SJSA1 (cell line): ENCODE measurements around the gene SLC9A2. TPM values are rescaled to one million over a fixed set of nuclear protein-coding genes. Genes with fewer than 3 reads are reported as not detected.

Experiments used
- DNase-seq, 2 experiments: peaks; one replicate each; pipeline ENCODE4 v3.0.0-alpha.2; 2015 to 2020; ENCODE audit warnings: low spot score in 2 of 2, low read depth in 1 of 2
- H3K27ac ChIP-seq: fragments of 250-450 bp; sonication (Bioruptor Pico); 2 replicates; pipeline ENCODE4 v1.5.1; 2020; ENCODE audit warnings: mild to moderate bottlenecking, moderate library complexity
- H3K27me3 ChIP-seq: fragments of 250-450 bp; sonication (Bioruptor Pico); replicated peaks from 2 replicates; pipeline ENCODE4 v1.5.1; 2020; ENCODE audit warnings: mild to moderate bottlenecking, moderate library complexity
- H3K36me3 ChIP-seq: fragments of 250-450 bp; sonication (Bioruptor Pico); 2 replicates; pipeline ENCODE4 v1.5.1; 2020; ENCODE audit warnings: mild to moderate bottlenecking
- H3K4me1 ChIP-seq: fragments of 250-450 bp; sonication (Bioruptor Pico); replicated peaks from 2 replicates; pipeline ENCODE4 v1.6.1; 2021; ENCODE audit warnings: mild to moderate bottlenecking
- H3K4me3 ChIP-seq: fragments of 250-450 bp; sonication (Bioruptor Pico); 2 replicates; pipeline ENCODE4 v1.5.1; 2020; ENCODE audit warnings: mild to moderate bottlenecking
- H3K9me3 ChIP-seq: fragments of 250-450 bp; sonication (Bioruptor Pico); replicated peaks from 2 replicates; pipeline ENCODE4 v1.5.1; 2020; ENCODE audit warnings: mild to moderate bottlenecking
- total RNA-seq: library from RNA; depleted of rRNA; stranded (reverse); fragments of >200 nt; shearing (Covaris generic); gene quantifications from 2 replicates; pipeline ENCODE4 v1.2.3, GENCODE V29; 2014; rRNA removed

The SLC9A2 gene, protein sequence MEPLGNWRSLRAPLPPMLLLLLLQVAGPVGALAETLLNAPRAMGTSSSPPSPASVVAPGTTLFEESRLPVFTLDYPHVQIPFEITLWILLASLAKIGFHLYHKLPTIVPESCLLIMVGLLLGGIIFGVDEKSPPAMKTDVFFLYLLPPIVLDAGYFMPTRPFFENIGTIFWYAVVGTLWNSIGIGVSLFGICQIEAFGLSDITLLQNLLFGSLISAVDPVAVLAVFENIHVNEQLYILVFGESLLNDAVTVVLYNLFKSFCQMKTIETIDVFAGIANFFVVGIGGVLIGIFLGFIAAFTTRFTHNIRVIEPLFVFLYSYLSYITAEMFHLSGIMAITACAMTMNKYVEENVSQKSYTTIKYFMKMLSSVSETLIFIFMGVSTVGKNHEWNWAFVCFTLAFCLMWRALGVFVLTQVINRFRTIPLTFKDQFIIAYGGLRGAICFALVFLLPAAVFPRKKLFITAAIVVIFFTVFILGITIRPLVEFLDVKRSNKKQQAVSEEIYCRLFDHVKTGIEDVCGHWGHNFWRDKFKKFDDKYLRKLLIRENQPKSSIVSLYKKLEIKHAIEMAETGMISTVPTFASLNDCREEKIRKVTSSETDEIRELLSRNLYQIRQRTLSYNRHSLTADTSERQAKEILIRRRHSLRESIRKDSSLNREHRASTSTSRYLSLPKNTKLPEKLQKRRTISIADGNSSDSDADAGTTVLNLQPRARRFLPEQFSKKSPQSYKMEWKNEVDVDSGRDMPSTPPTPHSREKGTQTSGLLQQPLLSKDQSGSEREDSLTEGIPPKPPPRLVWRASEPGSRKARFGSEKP
- 0.03 TPM in 1 of 2 replicates, not detected in the other for total RNA-seq

DNA sequence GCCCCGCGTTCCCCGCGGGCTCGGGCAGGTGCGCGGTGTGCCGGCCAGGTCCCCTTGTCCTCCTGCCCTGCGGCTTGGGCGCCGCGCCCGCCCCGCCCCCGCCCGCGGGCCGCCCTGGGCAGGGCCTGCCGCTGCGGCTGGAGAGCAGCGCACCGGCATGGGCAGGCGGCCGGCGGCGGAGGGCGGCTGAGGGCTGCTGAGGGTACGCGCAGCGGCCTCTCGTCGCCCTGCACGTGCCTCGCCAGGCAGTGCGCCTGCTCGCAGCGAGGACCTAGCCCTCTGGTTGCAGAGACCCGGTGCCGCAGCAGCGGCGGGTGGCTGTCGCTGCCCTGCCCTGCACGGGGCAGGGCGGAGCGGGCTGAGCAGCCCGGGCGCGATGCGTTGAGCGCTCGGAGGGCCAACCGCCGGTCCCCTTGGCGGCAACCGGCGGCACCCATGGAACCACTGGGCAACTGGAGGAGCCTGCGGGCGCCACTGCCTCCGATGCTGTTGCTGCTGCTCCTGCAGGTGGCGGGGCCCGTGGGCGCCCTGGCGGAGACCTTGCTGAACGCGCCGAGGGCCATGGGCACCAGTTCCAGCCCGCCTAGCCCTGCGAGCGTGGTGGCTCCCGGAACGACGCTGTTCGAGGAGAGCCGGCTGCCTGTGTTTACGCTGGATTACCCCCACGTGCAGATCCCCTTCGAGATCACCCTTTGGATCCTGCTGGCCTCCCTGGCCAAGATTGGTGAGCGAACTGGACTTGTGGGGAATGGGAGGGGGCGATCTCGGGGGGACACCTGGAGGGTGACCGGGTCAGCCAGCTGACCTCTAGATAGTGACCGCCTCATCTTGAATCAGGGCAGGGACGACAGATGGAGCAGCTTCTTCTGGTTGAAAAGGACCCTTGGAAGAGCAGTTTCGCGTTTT lies at the start of gene SLC9A2:
Gene SLC9A2, plus strand, starts transcription at position 140 of the 906 bp plus-strand sequence. Its CDS starts 296 bp downstream, at position 436.
- Histone ChIP-seq H3K27me3 (peaks cover 62% of the 10 kb centered on the region), H3K27ac (no peak within 1 kb of the TSS), H3K4me3 (peak within 1 kb of the TSS; percentile 30), H3K9me3 (no peaks in the 10 kb centered on the region), H3K4me1 (peaks cover 11% of the 10 kb centered on the region), H3K36me3 (no peaks in the 10 kb centered on the region)
- no peak for DNase-seq

DNA sequence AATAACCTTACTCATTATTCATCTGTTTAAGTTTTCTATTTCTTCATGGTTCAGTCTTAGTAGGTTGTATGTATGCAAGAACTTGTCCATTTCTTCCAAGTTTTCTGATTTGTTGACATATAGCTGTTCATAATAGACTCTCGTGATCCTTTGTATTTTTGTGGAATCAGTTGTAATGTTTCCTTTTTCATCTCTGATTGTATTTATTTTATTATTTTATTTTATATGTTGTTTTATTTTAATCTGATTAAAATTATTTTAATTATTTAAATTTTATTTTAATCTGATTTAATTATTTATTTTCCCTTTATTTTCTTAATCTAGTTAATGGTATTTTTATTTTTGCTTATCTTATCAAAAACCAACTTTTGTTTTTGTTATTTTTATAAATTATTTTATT lies 43.5 kb upstream of the SLC9A2 start:
- no peak overlapping the region for H3K4me3 ChIP-seq
- H3K36me3 ChIP-seq = no peaks in the 10 kb centered on the region
- no peak overlapping the region for H3K27ac ChIP-seq
- no peak for DNase-seq
- H3K9me3 ChIP-seq = no peaks in the 10 kb centered on the region
- no peaks in the 10 kb centered on the region for H3K27me3 ChIP-seq
- H3K4me1 ChIP-seq = no peaks in the 10 kb centered on the region

DNA sequence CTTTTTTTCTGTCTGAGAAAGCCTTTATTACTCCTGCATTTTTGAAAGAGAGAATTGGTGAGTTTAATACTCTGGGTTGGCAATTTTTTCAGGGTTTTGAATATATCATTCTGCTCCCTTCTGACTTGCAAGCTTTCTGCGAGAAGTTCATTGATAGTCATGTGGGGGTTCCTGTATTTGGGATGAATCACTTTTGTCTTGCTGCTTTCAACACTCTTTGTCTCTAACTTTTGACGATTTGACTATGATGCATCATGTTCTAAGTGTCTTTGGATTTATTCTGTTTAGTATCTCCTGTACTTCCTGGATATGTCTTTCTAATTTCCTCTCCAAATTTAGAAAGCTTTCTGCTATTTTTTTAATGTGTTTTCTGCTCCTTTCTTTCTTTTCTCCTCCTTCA lies 41.0 kb upstream of the SLC9A2 start:
- Histone ChIP-seq H3K27ac (no peak overlapping the region), H3K27me3 (no peaks in the 10 kb centered on the region), H3K36me3 (no peaks in the 10 kb centered on the region)

DNA sequence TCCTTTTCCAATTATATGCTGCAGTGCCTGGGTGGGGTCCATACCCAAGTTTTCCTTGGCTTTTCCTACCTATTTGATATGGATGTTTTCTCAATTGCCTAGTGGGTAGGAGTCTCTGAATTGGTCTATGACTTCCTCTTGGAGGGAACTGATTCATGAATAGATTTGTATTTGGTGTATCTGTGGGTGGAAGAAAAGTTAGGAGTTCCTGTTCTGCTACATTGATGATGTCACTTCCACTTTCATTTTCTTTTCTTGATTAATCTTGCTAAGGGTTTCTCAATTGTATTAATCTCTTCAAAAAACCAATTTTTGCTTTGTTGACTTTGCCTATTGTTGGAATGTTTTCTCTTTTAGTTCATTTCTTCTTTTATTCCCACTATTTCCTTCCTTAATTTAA lies 37.4 kb upstream of the SLC9A2 start:
- DNase-seq = no peak
- no peak overlapping the region for H3K4me3 ChIP-seq
- no peak overlapping the region for H3K27ac ChIP-seq

More for the DNA sequence above, 41.0 kb upstream of the SLC9A2 start:
- H3K4me3 ChIP-seq = no peak overlapping the region
- no peaks in the 10 kb centered on the region for H3K4me1 ChIP-seq
- H3K9me3 ChIP-seq = no peaks in the 10 kb centered on the region
- no peak for DNase-seq

GRCh38 chr2:102582845-102583244 lies 36.5 kb upstream of the SLC9A2 start:
- DNase-seq = no peak
- H3K9me3 ChIP-seq = no peaks in the 10 kb centered on the region
- no peak overlapping the region for H3K27ac ChIP-seq
- H3K27me3 ChIP-seq = no peaks in the 10 kb centered on the region
- H3K36me3 ChIP-seq = no peaks in the 10 kb centered on the region
- H3K4me3 ChIP-seq = no peak overlapping the region
- H3K4me1 ChIP-seq = no peaks in the 10 kb centered on the region

More for the DNA sequence above, 37.4 kb upstream of the SLC9A2 start:
- H3K4me1 ChIP-seq = no peaks in the 10 kb centered on the region
- no peaks in the 10 kb centered on the region for H3K9me3 ChIP-seq
- no peaks in the 10 kb centered on the region for H3K27me3 ChIP-seq
- no peaks in the 10 kb centered on the region for H3K36me3 ChIP-seq

GRCh38 chr2:102585847-102586404 lies 33.4 kb upstream of the SLC9A2 start:
- Histone ChIP-seq H3K4me3 (no peak overlapping the region), H3K27ac (no peak overlapping the region), H3K27me3 (no peaks in the 10 kb centered on the region; the same call in 1 of the 2 replicates), H3K36me3 (no peaks in the 10 kb centered on the region), H3K9me3 (no peaks in the 10 kb centered on the region), H3K4me1 (no peaks in the 10 kb centered on the region)
- no peak for DNase-seq

DNA sequence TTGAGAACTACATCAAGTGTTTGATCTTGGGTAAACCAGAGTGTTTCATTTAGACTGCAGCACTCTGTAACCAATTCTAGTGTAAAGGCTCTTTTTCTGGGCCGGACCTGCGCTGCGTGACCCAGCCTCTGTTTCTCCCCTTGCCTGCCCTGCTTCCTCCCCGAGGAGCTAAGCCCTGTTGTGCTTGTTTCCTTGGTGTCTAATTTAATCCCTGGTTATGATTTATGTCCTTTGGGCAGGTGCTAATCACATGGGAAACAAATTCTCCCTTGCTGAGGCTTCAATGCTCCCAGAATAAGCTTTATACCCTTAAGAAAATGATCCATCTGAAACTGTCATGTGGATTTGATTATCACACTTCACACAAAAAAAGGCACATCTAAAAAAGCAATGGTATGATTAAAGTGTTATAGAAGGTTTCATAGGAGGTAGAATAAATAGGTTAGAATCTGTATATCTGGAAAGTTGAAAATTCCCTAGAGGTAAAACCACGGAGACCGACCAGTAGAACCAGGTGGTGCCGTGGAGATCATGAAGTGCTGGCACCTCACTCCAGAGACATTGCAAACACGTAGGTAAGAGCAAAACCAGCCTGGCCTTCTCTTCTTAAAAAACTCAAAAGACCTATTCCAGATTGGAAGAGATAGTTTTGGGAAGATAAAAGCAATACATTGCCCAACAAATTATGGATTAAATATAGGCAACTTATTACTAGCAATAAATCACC lies 31.0 kb upstream of the SLC9A2 start:
- no peaks in the 10 kb centered on the region for H3K4me1 ChIP-seq
- H3K27me3 ChIP-seq = no peaks in the 10 kb centered on the region; the same call in 1 of the 2 replicates
- H3K4me3 ChIP-seq = no peak overlapping the region
- H3K27ac ChIP-seq = no peak overlapping the region
- no peaks in the 10 kb centered on the region for H3K36me3 ChIP-seq
- no peaks in the 10 kb centered on the region for H3K9me3 ChIP-seq
- DNase-seq = no peak

- H3K36me3 ChIP-seq = no peaks in the 10 kb centered on the region
- no peaks in the 10 kb centered on the region; the same call in 1 of the 2 replicates for H3K4me1 ChIP-seq
- H3K27me3 ChIP-seq = no peaks in the 10 kb centered on the region; the same call in 1 of the 2 replicates
- no peak overlapping the region for H3K4me3 ChIP-seq
- no peak for DNase-seq
- H3K9me3 ChIP-seq = no peaks in the 10 kb centered on the region
- no peak overlapping the region for H3K27ac ChIP-seq
Measured at GRCh38 chr2:102589444-102589843, 29.9 kb upstream of the SLC9A2 start.

DNA sequence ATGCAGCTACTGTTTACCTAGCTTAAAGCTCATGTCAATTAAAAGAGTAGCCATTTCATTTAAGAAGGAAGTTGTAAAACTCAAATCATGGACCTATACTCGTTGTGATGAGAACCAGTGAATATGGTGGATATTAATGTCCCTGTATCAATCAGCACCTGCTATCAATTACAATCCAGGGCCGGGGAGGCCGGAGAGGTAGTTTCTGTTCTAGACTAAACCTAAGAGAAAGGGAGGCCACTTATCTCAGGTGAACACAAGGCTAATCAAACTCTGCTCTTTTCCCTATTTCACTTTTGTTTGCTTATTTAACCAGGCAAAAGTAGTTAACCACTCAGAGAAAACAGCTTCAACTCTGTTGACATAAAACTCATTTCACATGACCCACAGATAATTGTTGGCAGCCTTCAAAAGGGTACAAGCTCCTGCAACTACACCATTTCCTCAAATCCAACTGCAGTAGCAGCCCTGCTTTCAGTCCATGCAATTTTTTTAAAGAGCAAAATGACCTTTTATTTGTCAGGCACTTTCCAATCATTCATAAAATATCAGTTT lies 27.8 kb upstream of the SLC9A2 start:
- no peak for DNase-seq
- Histone ChIP-seq H3K27ac (no peak overlapping the region), H3K4me1 (no peaks in the 10 kb centered on the region; the same call in 1 of the 2 replicates), H3K4me3 (no peak overlapping the region), H3K27me3 (no peaks in the 10 kb centered on the region; the same call in 1 of the 2 replicates), H3K9me3 (no peaks in the 10 kb centered on the region), H3K36me3 (no peaks in the 10 kb centered on the region)

GRCh38 chr2:102592601-102593000 lies 26.8 kb upstream of the SLC9A2 start:
- no peak overlapping the region for H3K4me3 ChIP-seq
- DNase-seq = no peak
- H3K9me3 ChIP-seq = no peaks in the 10 kb centered on the region
- H3K36me3 ChIP-seq = no peaks in the 10 kb centered on the region
- no peaks in the 10 kb centered on the region; the same call in 1 of the 2 replicates for H3K4me1 ChIP-seq
- H3K27ac ChIP-seq = no peak overlapping the region
- H3K27me3 ChIP-seq = no peaks in the 10 kb centered on the region; the same call in 1 of the 2 replicates

DNA sequence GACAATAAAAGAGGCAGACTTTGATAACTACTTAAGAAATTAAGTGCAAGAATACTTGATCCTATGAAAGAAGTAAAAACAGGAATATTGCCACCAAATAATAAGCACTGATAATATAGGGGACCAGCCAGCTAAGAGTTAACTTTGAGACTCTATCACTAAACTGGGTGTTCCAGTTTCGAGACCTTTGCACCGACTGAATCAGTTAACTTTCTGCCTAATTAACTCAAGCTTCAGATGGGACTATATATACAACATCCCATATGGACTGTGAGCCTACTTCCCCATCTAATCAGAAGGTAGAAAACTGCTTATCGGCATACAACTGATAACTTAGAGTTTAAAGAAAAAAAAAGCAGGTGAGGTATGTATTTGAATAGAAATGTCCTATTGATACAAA lies 25.8 kb upstream of the SLC9A2 start:
- Histone ChIP-seq H3K27ac (no peak overlapping the region), H3K27me3 (no peaks in the 10 kb centered on the region; the same call in 1 of the 2 replicates), H3K4me3 (no peak overlapping the region), H3K36me3 (no peaks in the 10 kb centered on the region), H3K4me1 (no peaks in the 10 kb centered on the region; the same call in 1 of the 2 replicates), H3K9me3 (no peaks in the 10 kb centered on the region)
- DNase-seq = no peak

- no peaks in the 10 kb centered on the region; the same call in 1 of the 2 replicates for H3K27me3 ChIP-seq
- DNase-seq = no peak
- H3K4me3 ChIP-seq = no peak overlapping the region
- H3K36me3 ChIP-seq = no peaks in the 10 kb centered on the region
- H3K9me3 ChIP-seq = no peaks in the 10 kb centered on the region
- no peaks in the 10 kb centered on the region; the same call in 1 of the 2 replicates for H3K4me1 ChIP-seq
- no peak overlapping the region for H3K27ac ChIP-seq
Measured at GRCh38 chr2:102594445-102595016, 24.8 kb upstream of the SLC9A2 start.
